K562 (cell line): ENCODE results near the gene CFAP20DC. TPM values are rescaled to one million over a fixed set of nuclear protein-coding genes. Genes with fewer than 3 reads are reported as not detected.

ENCODE experiments used
- AFF4 ChIP-seq: sonication (generic); formaldehyde crosslinking; IDR thresholded peaks from 2 replicates; pipeline ENCODE4 v1.8.0; 2023; ENCODE audit warnings: mild to moderate bottlenecking, missing genetic modification reagents
- ATF1 ChIP-seq, 2 experiments: fragments of 450-650 bp in 1 of 2; IDR thresholded peaks; 2 replicates each; pipeline ENCODE4 v1.6.1; 2016; ENCODE audit warnings: missing compliant biosample characterization in 1 of 2, missing genetic modification characterization in 1 of 2
- KDM5B ChIP-seq: fragments of 200-600 bp; sonication (generic); IDR thresholded peaks from 2 replicates; pipeline ENCODE4 v1.6.1; 2012; ENCODE audit warnings: low read depth, mild to moderate bottlenecking, moderate library complexity, low read length, control low read depth, inconsistent platforms; ENCODE audit not compliant: insufficient replicate concordance
- L3MBTL2 ChIP-seq: fragments of 450-650 bp; IDR thresholded peaks from 2 replicates; pipeline ENCODE4 v1.6.1; 2016; ENCODE audit warnings: mild to moderate bottlenecking, moderate library complexity
- MEIS2 ChIP-seq: fragments of 450-650 bp; IDR thresholded peaks from 2 replicates; pipeline ENCODE4 v1.6.1; 2014; ENCODE audit warnings: mild to moderate bottlenecking; ENCODE audit not compliant: partially characterized antibody
- MNT ChIP-seq, 2 experiments: fragments of 450-650 bp; conservative IDR thresholded peaks; 2 replicates each; pipeline ENCODE4 v1.6.1; 2017; ENCODE audit warnings: mild to moderate bottlenecking in 2 of 2, moderate library complexity in 2 of 2
- MXI1 ChIP-seq: IDR thresholded peaks from 2 replicates; pipeline ENCODE4 v1.6.1; 2011; ENCODE audit warnings: low read depth, mild to moderate bottlenecking, improper control_type of control experiment, low read length
- NFRKB ChIP-seq: fragments of 450-650 bp; IDR thresholded peaks from 2 replicates; pipeline ENCODE4 v1.6.1; 2016; ENCODE audit warnings: low read depth
- NRF1 ChIP-seq, 2 experiments: fragments of 450-650 bp; IDR thresholded peaks in 1 of 2; conservative IDR thresholded peaks in 1 of 2; 2 replicates each; pipeline ENCODE4 v1.6.1; 2014; ENCODE audit warnings: mild to moderate bottlenecking in 2 of 2
- PATZ1 ChIP-seq: fragments of 250-450 bp; sonication (Bioruptor Pico); IDR thresholded peaks from 2 replicates; pipeline ENCODE4 v1.5.0; 2020; ENCODE audit warnings: mild to moderate bottlenecking, borderline replicate concordance
- PKNOX1 ChIP-seq: fragments of 450-650 bp; IDR thresholded peaks from 2 replicates; pipeline ENCODE4 v1.6.1; 2016
- POLR2A ChIP-seq: fragments of 450-650 bp; conservative IDR thresholded peaks from 2 replicates; pipeline ENCODE4 v1.6.1; 2016
- POLR2G ChIP-seq: fragments of 200-400 bp; formaldehyde crosslinking; IDR thresholded peaks from 2 replicates; pipeline ENCODE4 v1.6.1; 2017; ENCODE audit warnings: low read depth, mild to moderate bottlenecking, antibody characterized with exemption, low read length, moderate library complexity
- SETDB1 ChIP-seq: IDR thresholded peaks from one replicate; pipeline ENCODE4 v1.6.1; 2012; ENCODE audit warnings: low read length, control low read depth, inconsistent platforms
- ZC3H11A ChIP-seq: IDR thresholded peaks from 2 replicates; pipeline ENCODE4 v1.6.1; 2012; ENCODE audit warnings: low read depth, low read length, improper control_type of control experiment
- ZNF740 ChIP-seq, 3 experiments: fragments of 200-800 bp in 1 of 3; sonication (Bioruptor generic) in 1 of 3; sonication (generic) in 1 of 3; formaldehyde crosslinking in 1 of 3; IDR thresholded peaks; 2 replicates each; pipeline versions ENCODE4 v1.6.1 to v1.8.0; 2016 to 2022; ENCODE audit warnings: mild to moderate bottlenecking in 2 of 3, missing compliant biosample characterization in 2 of 3, missing genetic modification characterization in 2 of 3, missing genetic modification reagents in 1 of 3
- ZNF830 ChIP-seq: fragments of 250-450 bp; sonication (Bioruptor Pico); IDR thresholded peaks from 2 replicates; pipeline ENCODE4 v1.5.0; 2021; ENCODE audit warnings: mild to moderate bottlenecking
- polyA plus RNA-seq, 8 experiments: library from polyadenylated mRNA; depleted of rRNA in 4 of 8; stranded (reverse) in 5 of 8; unstranded in 3 of 8; fragments of >200 nt; fragmentation: Nextera tagmentation in 2 of 8; fragmentation: Illumina TruSeq in 1 of 8; extraction: Ambion mirVana in 2 of 8; extraction: Trizol in 1 of 8; gene quantifications; 2 replicates each; pipeline versions ENCODE4 v1.2.1 to v1.2.3, GENCODE V29; 2011 to 2014; ENCODE audit warnings: inconsistent platforms in 1 of 8, missing spikeins in 1 of 8
- total RNA-seq, 7 experiments: library from RNA; depleted of rRNA in 6 of 7; stranded (reverse); fragments of >200 nt in 6 of 7; fragmentation: Illumina TruSeq in 2 of 7; extraction: Trizol in 2 of 7; gene quantifications; 2 replicates each; pipeline versions ENCODE4 v1.2.1 to v1.2.3, GENCODE V29; 2011 to 2021; ENCODE audit warnings: low replicate concordance in 1 of 7

Gene CFAP20DC
- total and polyA plus RNA-seq, 9 of the 15 experiments (the other 6 are each of a cell fraction or from before 2014, with no cell fraction given): 1.6 to 5.9 (median 4.6) TPM

GRCh38 chr3:59049671-59050331, at the start of gene CFAP20DC (continued):
- TF ChIP-seq ZNF830 (CRISPR knock-in tag): no peak
- TF ChIP-seq L3MBTL2: peak; percentile 29; the same call in 1 of the 2 replicates
- TF ChIP-seq KDM5B: no peak
- 0 out of 2 replicates have a peak, but pooled peaks have one; percentile 55 for TF ChIP-seq MXI1
- TF ChIP-seq PKNOX1: 0 out of 2 replicates have a peak, but pooled peaks have one; percentile 17
- no peak for TF ChIP-seq ZNF740 (CRISPR knock-in tag; IDR thresholded peaks at IDR 0.05)
- no peak for TF ChIP-seq ZNF740 (tag; IDR thresholded peaks at IDR 0.05)
- TF ChIP-seq ZC3H11A: no peak
- TF ChIP-seq PATZ1 (CRISPR knock-in tag): no peak
- peak; percentile 89 to 91 for TF ChIP-seq NRF1 (conservative IDR thresholded peaks at IDR 0.05 in 1 of 2, IDR thresholded peaks at IDR 0.05 in 1 of 2)
- TF ChIP-seq SETDB1: no peak
- TF ChIP-seq POLR2G: peak; percentile 85
- TF ChIP-seq NFRKB: no peak
- no peak for TF ChIP-seq ATF1 (CRISPR knock-in tag; IDR thresholded peaks at IDR 0.05)
- TF ChIP-seq ATF1 (tag; IDR thresholded peaks at IDR 0.05): peak; percentile 78
- TF ChIP-seq MEIS2: peak; percentile 27
- TF ChIP-seq POLR2A: peak; percentile 71
- TF ChIP-seq MNT (conservative IDR thresholded peaks at IDR 0.05): peak in 1 of 2 experiments; percentile 35; a peak in 1 of 4 replicates
- no peak for TF ChIP-seq AFF4
